Measurements from ENCODE around the gene IFT81.
"Not testable (repeated sequence)": the region's sequence is repeated elsewhere in the genome, so short reads cannot be mapped to it uniquely, and the experiment has no call there.

Gene IFT81

DNA sequence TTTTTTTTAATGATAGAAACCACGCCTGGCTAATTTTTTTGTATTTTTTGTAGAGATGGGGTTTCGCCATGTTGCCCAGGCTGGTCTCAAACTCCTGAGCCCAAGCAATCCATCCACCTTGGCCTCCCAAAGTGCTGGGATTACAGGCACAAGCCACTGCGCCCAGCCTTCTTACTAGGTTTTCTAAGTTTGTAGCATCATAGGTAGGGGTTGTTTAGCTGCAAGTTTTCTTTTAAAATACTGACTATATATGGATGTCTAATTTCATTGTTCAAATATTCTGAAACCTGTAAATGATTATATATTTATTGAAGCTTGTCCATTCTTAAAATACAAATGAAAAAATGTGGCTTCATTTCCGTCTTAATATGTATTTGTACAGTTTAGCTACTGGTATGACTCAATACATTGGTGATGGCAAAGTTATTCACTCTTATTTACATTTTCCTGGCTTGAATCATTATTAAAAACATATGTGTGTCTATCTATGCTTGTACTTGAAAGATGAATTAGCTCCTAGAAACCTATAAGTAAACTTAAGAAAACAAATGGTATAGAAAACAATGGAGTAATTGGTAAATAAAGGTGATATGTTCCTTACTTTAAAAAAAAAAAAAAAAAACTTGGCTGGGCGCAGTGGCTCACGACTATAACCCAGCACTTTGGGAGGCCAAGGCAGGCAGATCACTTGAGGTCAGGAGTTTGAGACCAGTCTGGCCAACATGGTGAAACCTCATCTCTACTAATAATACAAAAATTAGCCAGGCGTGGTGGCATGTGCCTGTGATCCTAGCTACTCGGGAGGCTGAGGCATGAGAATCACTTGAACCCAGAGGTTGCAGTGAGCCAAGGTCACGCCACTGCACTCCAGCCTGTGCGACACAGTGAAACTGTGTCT lies 87.7 kb downstream of the IFT81 start:
- DNase-seq: not testable (repeated sequence)

- no peak for DNase-seq
These were observed 94.0 kb downstream of the IFT81 start for GRCh38 chr12:110217996-110218674.

DNA sequence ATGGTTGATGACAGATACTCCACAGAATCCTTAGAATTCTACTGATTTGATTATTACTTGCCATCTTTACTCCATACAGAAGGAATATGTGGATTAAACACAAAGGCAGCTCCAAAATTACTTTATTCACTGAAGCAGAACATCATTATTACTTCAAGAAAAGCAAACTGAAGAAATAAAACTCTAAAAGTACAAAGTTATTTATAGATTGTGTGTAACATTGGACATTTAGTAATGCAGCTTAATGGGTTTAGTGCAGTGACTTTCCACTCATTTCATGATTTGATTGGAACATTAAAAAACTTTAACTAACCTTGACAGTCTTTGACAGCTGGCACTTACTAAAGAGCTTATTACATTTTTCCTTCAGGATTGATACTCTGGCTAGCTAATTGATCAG lies 97.9 kb downstream of the IFT81 start:
- no peak for DNase-seq

- DNase-seq: no peak
These were observed 98.3 kb downstream of the IFT81 start for GRCh38 chr12:110222433-110222832.

GRCh38 chr12:110223777-110224378 lies 99.7 kb downstream of the IFT81 start:
- no peak for DNase-seq

DNA sequence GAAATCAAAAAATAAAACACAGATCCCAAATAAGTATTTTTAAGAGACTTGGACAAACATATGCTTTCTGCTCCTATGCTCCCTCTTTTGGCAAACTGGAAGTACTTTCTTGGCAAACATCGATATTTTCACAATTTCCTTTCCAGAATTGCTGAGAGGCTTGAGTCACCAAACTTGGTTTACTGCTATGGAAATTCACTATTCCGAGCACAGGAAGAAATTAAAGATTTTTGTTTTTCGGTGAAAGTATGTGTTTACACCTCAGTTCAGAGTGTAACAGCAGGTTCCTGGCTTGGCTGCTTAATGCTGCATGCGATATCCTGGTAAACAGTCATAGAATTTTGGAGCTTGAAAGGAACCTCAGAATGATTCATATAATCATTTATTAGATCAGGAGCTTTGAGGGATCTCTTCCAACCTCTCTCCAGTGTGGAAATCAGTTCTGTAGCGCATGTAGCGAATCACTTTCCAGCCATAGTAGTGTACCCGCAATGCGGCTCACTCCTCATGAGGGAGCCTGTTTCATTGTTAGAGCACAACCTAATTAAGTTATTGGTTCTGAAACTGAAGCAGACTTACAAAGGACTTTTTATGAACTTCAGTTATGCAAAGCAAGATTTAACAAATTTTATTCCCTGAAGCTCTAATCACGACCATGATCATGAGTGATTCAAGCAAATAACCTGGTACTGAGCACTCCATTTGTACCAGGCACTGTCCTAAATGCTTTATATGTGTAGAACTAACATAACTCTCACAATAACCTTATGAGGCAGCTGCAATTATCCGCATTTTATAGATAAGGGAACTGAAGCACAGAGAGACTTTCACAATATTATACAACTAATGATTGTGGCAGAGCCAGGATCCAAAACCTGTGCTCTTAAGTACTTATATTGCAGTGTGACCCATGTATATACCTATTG lies 100.5 kb downstream of the IFT81 start:
- no peak for DNase-seq

- no peak for DNase-seq
These were observed 103.0 kb downstream of the IFT81 start for GRCh38 chr12:110227138-110227537.

- DNase-seq: not testable (repeated sequence)
These were observed 104.2 kb downstream of the IFT81 start for GRCh38 chr12:110228348-110228747.

- DNase-seq: no peak
These were observed 104.6 kb downstream of the IFT81 start for GRCh38 chr12:110228756-110229155.

- DNase-seq: no peak
These were observed 105.3 kb downstream of the IFT81 start for GRCh38 chr12:110229409-110229808.

- no peak for DNase-seq
These were observed 106.5 kb downstream of the IFT81 start for GRCh38 chr12:110230655-110231054.

- DNase-seq: no peak
These were observed 109.2 kb downstream of the IFT81 start for GRCh38 chr12:110233212-110233903.

DNA sequence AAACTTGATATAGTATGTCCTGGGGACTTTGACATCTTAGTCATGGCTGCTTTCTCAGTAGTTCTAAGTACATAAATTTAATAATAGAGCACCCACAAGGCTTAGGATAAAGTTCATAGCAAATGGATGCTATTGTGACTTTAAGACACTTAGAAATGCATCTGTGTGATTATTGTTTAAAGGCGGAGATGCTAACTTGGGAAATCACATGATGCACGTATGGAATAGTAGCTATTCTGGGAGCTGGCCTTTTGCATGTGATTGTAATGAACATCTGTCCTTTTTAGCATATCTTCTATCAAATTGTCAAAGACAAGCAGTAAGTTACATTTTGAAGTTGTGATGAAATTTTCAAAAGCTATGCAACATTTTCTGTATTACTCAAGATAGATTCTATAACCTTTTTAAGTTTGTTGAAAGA lies 110.2 kb downstream of the IFT81 start:
- no peak for DNase-seq

DNA sequence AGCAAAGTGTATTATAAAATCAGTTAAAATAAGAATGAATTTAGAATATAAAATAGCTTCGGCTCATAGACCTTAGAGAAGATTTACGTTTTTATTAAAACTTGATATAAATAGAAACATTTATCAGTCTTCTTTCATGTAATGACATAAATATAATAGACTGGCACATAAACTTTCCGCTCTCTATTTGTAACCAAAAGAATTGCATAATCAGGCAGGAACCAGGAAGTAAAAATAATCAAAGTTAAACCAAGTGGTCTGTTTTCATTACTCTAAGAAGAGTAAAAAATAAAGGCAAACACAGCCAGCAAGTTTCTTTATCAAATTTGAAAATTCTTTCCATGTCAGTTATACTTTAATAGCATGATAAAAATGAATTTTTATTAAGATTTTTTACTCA lies 110.6 kb downstream of the IFT81 start:
- DNase-seq: no peak

GRCh38 chr12:110235383-110235782 lies 111.2 kb downstream of the IFT81 start:
- no peak for DNase-seq

DNA sequence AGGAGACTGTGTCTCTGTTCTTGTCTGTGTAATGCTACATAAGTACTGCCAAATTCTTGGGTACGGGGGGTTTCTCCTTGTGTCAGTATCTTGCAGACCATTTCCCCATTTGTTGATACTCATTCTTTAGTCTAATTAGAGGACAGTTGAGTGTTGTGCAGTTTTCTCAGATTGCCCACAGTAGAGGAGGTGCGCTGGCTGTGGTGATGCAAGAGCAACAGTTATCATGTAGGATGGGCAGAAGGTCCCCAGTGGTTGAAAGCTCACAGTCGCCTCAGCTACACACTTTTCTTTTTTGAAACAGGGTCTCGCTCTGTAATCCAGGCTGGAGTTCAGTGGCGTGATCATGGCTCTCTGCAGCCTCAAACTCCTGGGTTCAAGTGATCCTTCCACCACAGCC lies 119.1 kb downstream of the IFT81 start:
- DNase-seq: no peak

DNA sequence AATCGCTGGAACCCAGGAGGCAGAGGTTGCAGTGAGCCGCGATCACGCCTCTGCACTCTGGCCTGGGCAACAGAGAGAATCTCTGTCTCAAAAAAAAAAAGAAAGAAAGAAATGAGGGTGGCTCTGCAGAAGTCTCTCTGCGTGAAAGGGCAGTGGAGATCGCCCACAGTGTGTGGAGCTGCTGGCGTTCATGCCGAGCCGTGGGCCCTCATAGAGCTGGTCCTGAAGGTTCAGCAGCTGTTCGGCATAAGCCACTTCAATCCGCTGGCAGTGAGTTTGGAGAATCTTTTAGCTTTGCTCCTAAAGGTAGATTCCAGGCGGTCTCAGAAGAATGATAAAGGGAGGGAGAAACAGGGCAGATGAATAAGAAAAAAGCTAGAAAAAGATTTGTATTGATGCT lies 120.2 kb downstream of the IFT81 start:
- no peak for DNase-seq

GRCh38 chr12:110244829-110245228 lies 120.7 kb downstream of the IFT81 start:
- DNase-seq: no peak

DNA sequence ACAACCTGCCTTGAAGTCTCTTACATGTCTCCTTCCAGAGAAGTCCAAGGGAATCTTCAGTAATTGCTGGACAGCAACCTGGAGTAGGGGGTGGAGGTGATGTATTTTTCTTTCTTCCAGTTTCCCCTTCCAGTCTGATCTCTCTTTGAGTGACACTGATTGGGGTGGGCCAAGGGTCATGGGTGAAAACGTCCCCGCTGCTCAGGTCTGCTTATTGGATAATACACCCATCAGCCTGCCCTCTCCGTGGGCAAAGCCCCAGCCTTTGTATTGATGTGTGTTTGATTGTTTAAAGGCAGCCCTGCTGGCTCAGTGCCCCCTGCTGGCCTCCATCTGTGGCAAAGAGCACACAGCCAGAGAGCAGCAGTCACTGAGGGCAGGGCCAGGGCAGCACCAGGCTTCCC lies 121.2 kb downstream of the IFT81 start:
- DNase-seq: peak; percentile 58

DNA sequence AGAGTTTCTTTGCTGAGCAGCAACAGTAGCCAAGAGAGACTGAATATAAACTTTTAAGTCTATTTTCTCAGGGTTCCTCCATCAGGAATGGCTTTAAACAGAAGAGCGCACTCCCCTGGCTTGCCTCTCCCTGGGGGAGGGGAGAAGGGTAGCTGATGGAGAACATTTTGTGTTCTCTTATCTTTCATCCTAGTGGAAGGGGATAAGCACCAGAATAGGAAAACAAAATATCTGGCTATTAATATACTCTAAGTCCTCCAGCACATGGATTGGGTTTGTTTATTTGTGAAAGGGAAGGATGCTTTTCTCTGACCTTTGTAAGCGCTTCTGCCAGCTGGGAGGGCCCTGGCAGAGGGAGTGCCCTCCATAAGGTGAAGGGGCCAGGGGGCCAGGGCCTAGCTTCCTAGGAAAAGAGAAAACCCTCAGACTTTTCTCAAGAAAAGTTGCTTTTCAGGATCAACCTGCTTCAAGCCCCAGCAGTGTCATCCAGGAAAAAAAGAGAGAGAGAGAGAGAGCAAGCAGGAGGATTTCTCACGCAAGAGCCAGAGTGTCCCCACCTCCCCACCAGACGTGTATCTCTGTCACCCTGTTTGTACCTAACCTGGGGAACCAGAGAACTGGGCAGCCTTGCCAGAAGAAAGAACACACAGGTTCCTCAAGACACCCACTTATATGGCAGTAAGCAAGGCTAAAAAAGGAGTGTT lies 122.6 kb downstream of the IFT81 start:
- no peak for DNase-seq

DNA sequence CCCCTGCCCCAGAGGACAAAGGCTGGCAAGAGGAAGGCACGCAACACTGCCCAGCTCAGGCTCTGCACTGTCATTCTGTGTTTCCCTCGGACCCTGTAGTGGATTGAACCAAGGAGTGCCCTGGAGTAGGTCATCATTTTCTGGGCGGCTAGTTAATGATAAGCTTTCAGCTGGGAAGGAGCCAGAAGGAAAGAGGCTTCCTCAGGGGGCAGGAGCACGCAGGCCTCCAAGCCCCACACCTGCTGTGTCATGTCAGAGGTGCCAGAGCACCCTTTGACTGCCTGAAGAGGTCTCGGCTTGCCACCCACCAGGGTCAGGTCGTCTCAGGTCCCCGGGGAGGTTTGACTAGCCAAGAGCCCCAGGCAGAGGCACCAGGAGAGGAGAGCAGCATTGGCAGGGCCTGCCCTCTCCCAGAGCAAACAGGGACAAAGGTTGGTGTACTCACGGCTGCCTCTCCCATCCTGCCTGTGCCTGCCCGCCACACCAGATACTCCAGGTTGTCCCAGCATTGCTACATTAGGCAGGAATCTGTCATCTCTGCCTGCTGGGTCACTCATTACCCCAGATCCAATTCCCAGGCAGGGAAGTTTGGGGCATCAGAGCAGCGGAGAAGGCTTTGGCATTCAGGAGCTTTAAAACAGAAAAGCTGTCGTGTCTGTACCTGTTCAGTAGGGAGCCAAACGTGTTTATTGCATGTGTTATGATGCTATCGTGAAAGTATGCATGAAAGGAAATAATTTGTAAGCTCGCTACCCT lies 123.4 kb downstream of the IFT81 start:
- DNase-seq: no peak

Data from NCI-H146 (cell line).